Stimulated activated naive CD8-positive, alpha-beta T cell treated with anti-CD3 and anti-CD28 coated beads, Interleukin-15, Interleukin-2, amounts not matched to agents 100 ng/mL and 50 ng/mL, for 24 hours (primary cell): ENCODE results near the gene IFNAR1.
"Not testable (repeated sequence)": the region's sequence is repeated elsewhere in the genome, so short reads cannot be mapped to it uniquely, and the experiment has no call there.

Experiments
- H3K27ac Mint-ChIP-seq: one replicate; pipeline ENCODE4 v1.8.0; 2021; ENCODE audit warnings: mild to moderate bottlenecking, mixed read lengths
- H3K27me3 Mint-ChIP-seq: one replicate; pipeline ENCODE4 v1.8.0; 2021; ENCODE audit warnings: mixed read lengths
- H3K36me3 Mint-ChIP-seq: one replicate; pipeline ENCODE4 v1.8.0; 2021; ENCODE audit warnings: low read depth, mixed read lengths
- H3K4me1 Mint-ChIP-seq: one replicate; pipeline ENCODE4 v1.8.0; 2021; ENCODE audit warnings: low read depth, mixed read lengths
- H3K4me3 Mint-ChIP-seq: one replicate; pipeline ENCODE4 v1.8.0; 2021; ENCODE audit warnings: mild to moderate bottlenecking, mixed read lengths
- H3K9me3 Mint-ChIP-seq: one replicate; pipeline ENCODE4 v1.8.0; 2021; ENCODE audit warnings: mixed read lengths

Gene IFNAR1

DNA sequence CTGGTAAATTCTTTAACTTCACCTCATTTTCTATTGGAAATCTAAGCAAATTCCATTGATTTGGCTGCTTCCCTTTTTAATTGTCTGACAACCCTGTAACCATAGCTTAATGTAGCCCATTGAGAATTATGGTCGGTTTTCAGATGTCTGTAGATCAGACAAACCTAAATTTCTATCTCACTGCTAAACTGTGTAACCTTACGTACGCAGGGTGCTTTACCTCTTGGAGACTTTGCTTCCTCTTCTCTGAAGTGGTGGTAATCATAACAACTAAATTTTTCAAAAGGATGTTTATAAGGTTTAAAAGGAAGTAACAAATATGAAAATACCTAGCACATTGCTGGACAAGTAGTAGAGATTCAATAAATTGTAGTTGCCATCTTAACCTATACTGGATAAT is 25.9 kb downstream of the IFNAR1 start:
- Mint-ChIP-seq H3K36me3 (peaks cover 36% of the 10 kb centered on the region), H3K4me1 (peaks cover 18% of the 10 kb centered on the region), H3K9me3 (no peaks in the 10 kb centered on the region), H3K4me3 (no peak overlapping the region), H3K27ac (no peak overlapping the region), H3K27me3 (no peaks in the 10 kb centered on the region)

GRCh38 chr21:33355355-33355754 is 30.6 kb downstream of the IFNAR1 start:
- Mint-ChIP-seq H3K27ac (peak overlapping the region; percentile 43), H3K4me3 (no peak overlapping the region), H3K9me3 (no peaks in the 10 kb centered on the region), H3K4me1 (peaks cover 14% of the 10 kb centered on the region), H3K36me3 (peaks cover 33% of the 10 kb centered on the region), H3K27me3 (no peaks in the 10 kb centered on the region)

- Mint-ChIP-seq H3K27me3 (no peaks in the 10 kb centered on the region), H3K27ac (no peak overlapping the region)
Observed at GRCh38 chr21:33355996-33356395, 31.2 kb downstream of the IFNAR1 start.

GRCh38 chr21:33357177-33357576 is 32.4 kb downstream of the IFNAR1 start:
- no peaks in the 10 kb centered on the region for H3K9me3 Mint-ChIP-seq
- H3K27me3 Mint-ChIP-seq, result no peaks in the 10 kb centered on the region
- peaks cover 33% of the 10 kb centered on the region for H3K36me3 Mint-ChIP-seq
- H3K4me3 Mint-ChIP-seq, result no peak overlapping the region
- H3K27ac Mint-ChIP-seq, result peak overlapping the region; percentile 21
- peaks cover 24% of the 10 kb centered on the region for H3K4me1 Mint-ChIP-seq

More at GRCh38 chr21:33355996-33356395, 31.2 kb downstream of the IFNAR1 start:
- Mint-ChIP-seq H3K36me3 (peaks cover 33% of the 10 kb centered on the region), H3K4me3 (no peak overlapping the region), H3K4me1 (peaks cover 13% of the 10 kb centered on the region), H3K9me3 (no peaks in the 10 kb centered on the region)

GRCh38 chr21:33359446-33359845 is 34.7 kb downstream of the IFNAR1 start:
- H3K4me3 Mint-ChIP-seq, result no peak overlapping the region
- H3K4me1 Mint-ChIP-seq, result peaks cover 32% of the 10 kb centered on the region
- no peaks in the 10 kb centered on the region for H3K27me3 Mint-ChIP-seq
- H3K9me3 Mint-ChIP-seq, result no peaks in the 10 kb centered on the region
- H3K27ac Mint-ChIP-seq, result no peak overlapping the region
- H3K36me3 Mint-ChIP-seq, result peaks cover 29% of the 10 kb centered on the region

DNA sequence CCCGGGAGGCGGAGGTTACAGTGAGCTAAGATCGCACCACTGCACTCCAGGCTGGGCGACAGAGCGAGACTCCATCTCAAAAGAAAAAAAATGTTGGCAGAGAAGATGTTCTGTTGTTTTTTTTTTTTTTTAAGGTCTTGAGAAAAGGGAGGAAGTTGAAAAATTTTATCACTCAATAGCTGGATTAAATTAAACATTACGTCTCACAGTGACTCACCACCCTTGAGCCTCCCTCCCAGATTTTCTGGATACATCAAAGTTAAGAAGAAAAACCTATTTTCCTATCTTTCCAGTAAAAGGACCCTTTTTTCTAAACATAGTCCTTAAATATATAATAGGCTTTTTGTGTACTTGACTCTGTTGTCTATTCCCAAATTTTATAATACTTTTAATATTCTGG is 35.5 kb downstream of the IFNAR1 start:
- Mint-ChIP-seq H3K27ac (no peak overlapping the region), H3K4me3 (no peak overlapping the region), H3K9me3 (no peaks in the 10 kb centered on the region), H3K27me3 (no peaks in the 10 kb centered on the region), H3K36me3 (peaks cover 23% of the 10 kb centered on the region), H3K4me1 (peaks cover 29% of the 10 kb centered on the region)

DNA sequence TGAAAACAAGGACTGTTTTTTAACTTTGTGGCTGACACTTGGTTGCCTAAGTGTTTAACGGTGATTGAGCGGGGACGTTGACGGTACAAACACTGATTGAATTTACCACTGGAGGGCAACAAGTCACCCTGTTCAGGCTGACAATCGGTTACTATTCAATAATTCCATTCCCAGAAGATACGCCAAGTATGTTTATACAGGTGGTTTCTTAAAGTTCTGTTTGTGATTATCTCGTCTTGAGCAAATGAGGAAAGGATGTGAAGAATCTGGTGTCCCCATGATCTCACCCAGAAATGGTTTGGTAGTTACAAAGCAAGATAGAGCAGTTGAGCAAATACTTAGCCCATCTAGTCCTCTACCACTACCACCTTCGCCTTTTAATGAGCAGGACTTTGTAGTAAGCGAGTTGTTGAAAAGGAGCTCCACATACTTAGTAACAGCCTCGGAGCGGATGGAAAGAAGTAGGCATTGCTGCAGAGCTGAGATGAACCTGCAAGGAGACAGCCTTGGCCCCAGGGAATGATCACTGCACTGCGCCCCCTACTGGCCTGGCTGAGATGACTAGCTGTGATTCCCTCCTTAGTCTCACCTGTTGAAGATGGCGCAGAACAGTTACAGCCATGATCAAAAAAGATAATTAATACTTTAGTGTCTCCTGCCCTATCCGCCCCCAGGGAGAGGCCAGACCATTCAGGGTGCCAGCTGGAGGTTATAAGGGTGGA is 36.3 kb downstream of the IFNAR1 start:
- peak overlapping the region; percentile 45 for H3K27ac Mint-ChIP-seq
- H3K4me3 Mint-ChIP-seq, result peak overlapping the region; percentile 81
- no peaks in the 10 kb centered on the region for H3K27me3 Mint-ChIP-seq
- H3K4me1 Mint-ChIP-seq, result peaks cover 27% of the 10 kb centered on the region
- H3K9me3 Mint-ChIP-seq, result peaks cover 2% of the 10 kb centered on the region
- H3K36me3 Mint-ChIP-seq, result peaks cover 18% of the 10 kb centered on the region

DNA sequence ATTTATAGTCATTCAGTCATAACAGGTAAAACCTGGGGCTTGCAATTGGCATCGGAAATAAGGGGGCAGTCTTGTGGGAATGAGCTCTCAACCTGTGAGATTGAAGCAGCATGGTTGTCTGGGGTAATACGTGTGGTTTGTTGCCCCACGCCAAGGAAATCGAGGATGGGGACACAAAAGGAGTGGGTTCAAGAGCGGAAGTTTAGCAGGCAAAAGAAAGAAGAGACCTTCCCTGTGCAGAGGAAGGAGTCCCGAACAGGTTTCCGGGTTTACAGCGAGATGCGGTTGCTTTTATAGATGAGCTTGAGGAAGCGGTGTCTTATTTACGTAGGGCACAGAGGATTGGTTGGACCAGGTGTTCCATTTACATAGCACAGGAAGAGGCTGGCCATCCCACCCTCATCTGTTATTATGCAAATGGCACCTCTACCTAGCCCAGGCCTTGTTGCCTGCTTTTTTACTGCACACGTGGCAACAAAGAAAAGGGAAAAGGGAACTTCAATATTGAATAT is 37.3 kb downstream of the IFNAR1 start:
- Mint-ChIP-seq H3K36me3 (peaks cover 12% of the 10 kb centered on the region), H3K9me3 (peaks cover 12% of the 10 kb centered on the region), H3K4me3 (peak overlapping the region; percentile 81), H3K27me3 (no peaks in the 10 kb centered on the region), H3K27ac (peak overlapping the region; percentile 82), H3K4me1 (peaks cover 27% of the 10 kb centered on the region)

GRCh38 chr21:33363911-33364609 is 39.3 kb downstream of the IFNAR1 start:
- H3K27me3 Mint-ChIP-seq, H3K27ac Mint-ChIP-seq, H3K4me3 Mint-ChIP-seq: not testable (repeated sequence)
- Mint-ChIP-seq H3K4me1 (peaks cover 31% of the 10 kb centered on the region), H3K36me3 (peaks cover 11% of the 10 kb centered on the region), H3K9me3 (peaks cover 19% of the 10 kb centered on the region)

- Mint-ChIP-seq H3K27ac (no peak overlapping the region), H3K27me3 (no peaks in the 10 kb centered on the region), H3K36me3 (peaks cover 11% of the 10 kb centered on the region), H3K4me1 (peaks cover 31% of the 10 kb centered on the region), H3K9me3 (peaks cover 19% of the 10 kb centered on the region), H3K4me3 (no peak overlapping the region)
Observed at GRCh38 chr21:33364830-33365229, 40.1 kb downstream of the IFNAR1 start.

DNA sequence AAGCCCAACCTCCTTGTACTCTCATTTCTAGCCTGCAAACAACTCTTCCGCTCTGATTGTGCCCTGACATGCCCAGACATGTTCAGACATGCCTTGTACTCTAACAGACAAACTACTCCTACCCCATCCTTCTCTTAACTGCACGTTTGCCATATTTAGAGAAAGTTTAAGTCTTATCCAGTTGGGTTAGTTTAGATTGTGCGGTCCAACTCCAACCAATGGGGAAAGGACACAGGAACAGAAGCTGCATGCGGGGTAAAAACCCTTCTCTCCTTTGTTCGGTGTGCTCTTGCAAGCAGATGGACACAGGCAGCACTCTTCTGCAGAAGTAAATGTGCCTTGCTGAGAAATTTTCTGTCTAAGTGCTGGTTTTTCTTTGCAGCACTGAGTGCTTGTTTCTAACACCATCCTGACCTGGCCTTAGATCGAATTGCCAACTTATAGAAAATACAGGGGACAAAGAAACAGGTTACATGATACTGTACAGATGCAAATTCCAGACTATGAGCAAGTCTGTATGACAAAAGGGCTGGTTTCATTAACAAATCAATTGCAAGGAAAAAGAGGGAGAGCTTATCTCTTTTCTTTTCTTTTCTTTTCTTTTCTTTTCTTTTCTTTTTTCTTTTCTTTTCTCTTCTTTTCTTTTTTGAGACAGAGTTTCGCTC is 42.7 kb downstream of the IFNAR1 start:
- Mint-ChIP-seq H3K36me3 (peaks cover 11% of the 10 kb centered on the region), H3K27me3 (no peaks in the 10 kb centered on the region), H3K4me3 (no peak overlapping the region), H3K27ac (peak overlapping the region; percentile 29), H3K4me1 (peaks cover 12% of the 10 kb centered on the region), H3K9me3 (peaks cover 19% of the 10 kb centered on the region)

- Mint-ChIP-seq H3K4me3 (no peak overlapping the region), H3K9me3 (peaks cover 19% of the 10 kb centered on the region), H3K36me3 (peaks cover 11% of the 10 kb centered on the region), H3K27me3 (no peaks in the 10 kb centered on the region), H3K4me1 (peaks cover 12% of the 10 kb centered on the region), H3K27ac (no peak overlapping the region)
Observed at GRCh38 chr21:33368124-33368523, 43.4 kb downstream of the IFNAR1 start.

- Mint-ChIP-seq H3K4me3 (no peak overlapping the region), H3K9me3 (peaks cover 19% of the 10 kb centered on the region), H3K4me1 (peaks cover 14% of the 10 kb centered on the region), H3K27me3 (no peaks in the 10 kb centered on the region), H3K27ac (no peak overlapping the region), H3K36me3 (peaks cover 11% of the 10 kb centered on the region)
Observed at GRCh38 chr21:33368576-33368975, 43.8 kb downstream of the IFNAR1 start.

GRCh38 chr21:33369586-33369985 is 44.8 kb downstream of the IFNAR1 start:
- Mint-ChIP-seq H3K4me3 (no peak overlapping the region), H3K9me3 (peaks cover 19% of the 10 kb centered on the region), H3K27ac (no peak overlapping the region), H3K36me3 (peaks cover 11% of the 10 kb centered on the region), H3K27me3 (no peaks in the 10 kb centered on the region), H3K4me1 (peaks cover 16% of the 10 kb centered on the region)

- H3K4me1 Mint-ChIP-seq, result peaks cover 22% of the 10 kb centered on the region
- peaks cover 11% of the 10 kb centered on the region for H3K36me3 Mint-ChIP-seq
- H3K27me3 Mint-ChIP-seq, result no peaks in the 10 kb centered on the region
- H3K27ac Mint-ChIP-seq, result no peak overlapping the region
- no peak overlapping the region for H3K4me3 Mint-ChIP-seq
- peaks cover 19% of the 10 kb centered on the region for H3K9me3 Mint-ChIP-seq
Observed at GRCh38 chr21:33370305-33370704, 45.5 kb downstream of the IFNAR1 start.
